ENCODE data around the gene SAFB. TPM values are rescaled to one million over a fixed set of nuclear protein-coding genes. Genes with fewer than 3 reads are reported as not detected.

The SAFB gene
- total and polyA plus RNA-seq, 2 of the 13 experiments (the other 11 are each of a cell fraction or from before 2014, with no cell fraction given), result 21.0 to 28.4 TPM

GRCh38 chr19:5686647-5687359, 63.9 kb downstream of the SAFB start (continued):
- TF ChIP-seq TBX3 (IDR thresholded peaks at IDR 0.05; ENCODE audit: borderline replicate concordance) (no peak), CHCHD3 (CRISPR knock-in tag; IDR thresholded peaks at IDR 0.05) (no peak), NFE2 (CRISPR knock-in tag; IDR thresholded peaks at IDR 0.05) (no peak), ZNF678 (CRISPR knock-in tag; IDR thresholded peaks at IDR 0.05) (no peak), ZBTB39 (CRISPR knock-in tag; IDR thresholded peaks at IDR 0.05) (no peak), ZFP36L1 (CRISPR knock-in tag; IDR thresholded peaks at IDR 0.05) (no peak), HCFC1 (IDR thresholded peaks at IDR 0.05; ENCODE audit: low read depth, low read length) (peak; percentile 20; the same call in 1 of the 2 replicates), KLF15 (CRISPR knock-in tag; IDR thresholded peaks at IDR 0.05; ENCODE audit: borderline replicate concordance) (no peak), ZNF407 (CRISPR knock-in tag; IDR thresholded peaks at IDR 0.05; ENCODE audit: not compliant biosample characterization) (peak; percentile 86), NR1H2 (CRISPR knock-in tag; IDR thresholded peaks at IDR 0.05; ENCODE audit: borderline replicate concordance, low read depth) (no peak), YEATS2 (CRISPR knock-in tag; IDR thresholded peaks at IDR 0.05; ENCODE audit: borderline replicate concordance) (no peak), PAWR (CRISPR knock-in tag; IDR thresholded peaks at IDR 0.05; ENCODE audit: borderline replicate concordance) (no peak)
- TF ChIP-seq, protein P1, sequence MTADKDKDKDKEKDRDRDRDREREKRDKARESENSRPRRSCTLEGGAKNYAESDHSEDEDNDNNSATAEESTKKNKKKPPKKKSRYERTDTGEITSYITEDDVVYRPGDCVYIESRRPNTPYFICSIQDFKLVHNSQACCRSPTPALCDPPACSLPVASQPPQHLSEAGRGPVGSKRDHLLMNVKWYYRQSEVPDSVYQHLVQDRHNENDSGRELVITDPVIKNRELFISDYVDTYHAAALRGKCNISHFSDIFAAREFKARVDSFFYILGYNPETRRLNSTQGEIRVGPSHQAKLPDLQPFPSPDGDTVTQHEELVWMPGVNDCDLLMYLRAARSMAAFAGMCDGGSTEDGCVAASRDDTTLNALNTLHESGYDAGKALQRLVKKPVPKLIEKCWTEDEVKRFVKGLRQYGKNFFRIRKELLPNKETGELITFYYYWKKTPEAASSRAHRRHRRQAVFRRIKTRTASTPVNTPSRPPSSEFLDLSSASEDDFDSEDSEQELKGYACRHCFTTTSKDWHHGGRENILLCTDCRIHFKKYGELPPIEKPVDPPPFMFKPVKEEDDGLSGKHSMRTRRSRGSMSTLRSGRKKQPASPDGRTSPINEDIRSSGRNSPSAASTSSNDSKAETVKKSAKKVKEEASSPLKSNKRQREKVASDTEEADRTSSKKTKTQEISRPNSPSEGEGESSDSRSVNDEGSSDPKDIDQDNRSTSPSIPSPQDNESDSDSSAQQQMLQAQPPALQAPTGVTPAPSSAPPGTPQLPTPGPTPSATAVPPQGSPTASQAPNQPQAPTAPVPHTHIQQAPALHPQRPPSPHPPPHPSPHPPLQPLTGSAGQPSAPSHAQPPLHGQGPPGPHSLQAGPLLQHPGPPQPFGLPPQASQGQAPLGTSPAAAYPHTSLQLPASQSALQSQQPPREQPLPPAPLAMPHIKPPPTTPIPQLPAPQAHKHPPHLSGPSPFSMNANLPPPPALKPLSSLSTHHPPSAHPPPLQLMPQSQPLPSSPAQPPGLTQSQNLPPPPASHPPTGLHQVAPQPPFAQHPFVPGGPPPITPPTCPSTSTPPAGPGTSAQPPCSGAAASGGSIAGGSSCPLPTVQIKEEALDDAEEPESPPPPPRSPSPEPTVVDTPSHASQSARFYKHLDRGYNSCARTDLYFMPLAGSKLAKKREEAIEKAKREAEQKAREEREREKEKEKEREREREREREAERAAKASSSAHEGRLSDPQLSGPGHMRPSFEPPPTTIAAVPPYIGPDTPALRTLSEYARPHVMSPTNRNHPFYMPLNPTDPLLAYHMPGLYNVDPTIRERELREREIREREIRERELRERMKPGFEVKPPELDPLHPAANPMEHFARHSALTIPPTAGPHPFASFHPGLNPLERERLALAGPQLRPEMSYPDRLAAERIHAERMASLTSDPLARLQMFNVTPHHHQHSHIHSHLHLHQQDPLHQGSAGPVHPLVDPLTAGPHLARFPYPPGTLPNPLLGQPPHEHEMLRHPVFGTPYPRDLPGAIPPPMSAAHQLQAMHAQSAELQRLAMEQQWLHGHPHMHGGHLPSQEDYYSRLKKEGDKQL (CRISPR knock-in tag; IDR thresholded peaks at IDR 0.05; ENCODE audit: low read depth), result no peak
